GM12878 (cell line): Measurements from ENCODE around the gene PIGZ. TPM values are rescaled to one million over a fixed set of nuclear protein-coding genes. Genes with fewer than 3 reads are reported as not detected.

Source experiments
- BCL11A ChIP-seq: IDR thresholded peaks from 2 replicates; pipeline ENCODE4 v1.6.1; 2011; ENCODE audit warnings: low read depth, low read length
- BRCA1 ChIP-seq: IDR thresholded peaks from 2 replicates; pipeline ENCODE4 v1.6.1; 2011; ENCODE audit warnings: low read depth, low read length, improper control_type of control experiment
- CREM ChIP-seq: IDR thresholded peaks from 2 replicates; pipeline ENCODE4 v1.6.1; 2014; ENCODE audit warnings: antibody characterized with exemption, low read depth
- ETV6 ChIP-seq, 2 experiments: fragments of 450-650 bp in 1 of 2; IDR thresholded peaks in 1 of 2; conservative IDR thresholded peaks in 1 of 2; 2 replicates each; pipeline ENCODE4 v1.6.1; 2014; ENCODE audit warnings: antibody characterized with exemption in 1 of 2, borderline replicate concordance in 1 of 2, low read depth in 1 of 2, mild to moderate bottlenecking in 1 of 2, moderate library complexity in 1 of 2
- EZH2 ChIP-seq: IDR thresholded peaks from 2 replicates; pipeline ENCODE4 v1.6.1; 2012; ENCODE audit warnings: low read depth, mild to moderate bottlenecking, control low read depth, inconsistent platforms, low read length, borderline replicate concordance; ENCODE audit not compliant: control insufficient read depth
- IKZF1 ChIP-seq: fragments of 450-650 bp; conservative IDR thresholded peaks from 2 replicates; pipeline ENCODE4 v1.6.1; 2017; ENCODE audit warnings: antibody characterized with exemption, mild to moderate bottlenecking
- IKZF2 ChIP-seq, 2 experiments: fragments of 450-650 bp; IDR thresholded peaks; 2 replicates each; pipeline ENCODE4 v1.6.1; 2017; ENCODE audit warnings: mild to moderate bottlenecking in 2 of 2, moderate library complexity in 2 of 2
- JUNB ChIP-seq: IDR thresholded peaks from 2 replicates; pipeline ENCODE4 v1.6.1; 2016; ENCODE audit warnings: antibody characterized with exemption, mild to moderate bottlenecking
- JUND ChIP-seq: IDR thresholded peaks from 2 replicates; pipeline ENCODE4 v1.6.1; 2012; ENCODE audit warnings: low read depth, mild to moderate bottlenecking, low read length, improper control_type of control experiment, moderate library complexity
- NFXL1 ChIP-seq: fragments of 450-650 bp; IDR thresholded peaks from 2 replicates; pipeline ENCODE4 v1.6.1; 2017; ENCODE audit warnings: antibody characterized with exemption, mild to moderate bottlenecking, borderline replicate concordance
- NR2C1 ChIP-seq: fragments of 450-650 bp; IDR thresholded peaks from 2 replicates; pipeline ENCODE4 v1.6.1; 2017; ENCODE audit warnings: antibody characterized with exemption, mild to moderate bottlenecking, moderate library complexity
- NRF1 ChIP-seq: conservative IDR thresholded peaks from 2 replicates; pipeline ENCODE4 v1.6.1; 2011; ENCODE audit warnings: mild to moderate bottlenecking, low read depth, low read length, improper control_type of control experiment
- PAX8 ChIP-seq: fragments of 450-650 bp; IDR thresholded peaks from 2 replicates; pipeline ENCODE4 v1.6.1; 2017; ENCODE audit warnings: mild to moderate bottlenecking, moderate library complexity
- PML ChIP-seq: IDR thresholded peaks from 2 replicates; pipeline ENCODE4 v1.6.1; 2012; ENCODE audit warnings: low read length, inconsistent platforms
- TARDBP ChIP-seq: IDR thresholded peaks from 2 replicates; pipeline ENCODE4 v1.6.1; 2016; ENCODE audit warnings: borderline replicate concordance
- WRNIP1 ChIP-seq: IDR thresholded peaks from 2 replicates; pipeline ENCODE4 v1.6.1; 2011; ENCODE audit warnings: low read depth, low read length, improper control_type of control experiment, borderline replicate concordance
- YY1 ChIP-seq: IDR thresholded peaks from 2 replicates; pipeline ENCODE4 v1.6.1; 2011; ENCODE audit warnings: low read depth, mild to moderate bottlenecking, low read length
- ZNF217 ChIP-seq: fragments of 450-650 bp; IDR thresholded peaks from 2 replicates; pipeline ENCODE4 v1.6.1; 2017; ENCODE audit warnings: antibody characterized with exemption, mild to moderate bottlenecking
- polyA plus RNA-seq, 11 experiments: library from polyadenylated mRNA; depleted of rRNA in 4 of 11; unstranded in 6 of 11; stranded (reverse) in 5 of 11; fragments of >200 nt; fragmentation: Nextera tagmentation in 4 of 11; fragmentation: Illumina TruSeq in 1 of 11; extraction: Ambion mirVana in 4 of 11; extraction: Trizol in 1 of 11; gene quantifications; 1 replicate in 1 of 11; 2 replicates in 10 of 11; pipeline versions ENCODE4 v1.2.1 to v1.2.3, GENCODE V29; 2011 to 2016; ENCODE audit warnings: inconsistent platforms in 2 of 11, missing spikeins in 2 of 11, low read depth in 1 of 11
- total RNA-seq, 4 experiments: library from RNA; depleted of rRNA in 3 of 4; stranded (reverse); fragments of >200 nt in 3 of 4; fragmentation: Illumina TruSeq in 1 of 4; extraction: Trizol in 1 of 4; gene quantifications; 2 replicates each; pipeline versions ENCODE4 v1.2.1 to v1.2.3, GENCODE V29; 2013 to 2021

The PIGZ gene
- total and polyA plus RNA-seq, 10 of the 15 experiments (the other 5 are each of a cell fraction or from before 2014, with no cell fraction given): 0.06 to 1.2 (median 0.64) TPM

DNA sequence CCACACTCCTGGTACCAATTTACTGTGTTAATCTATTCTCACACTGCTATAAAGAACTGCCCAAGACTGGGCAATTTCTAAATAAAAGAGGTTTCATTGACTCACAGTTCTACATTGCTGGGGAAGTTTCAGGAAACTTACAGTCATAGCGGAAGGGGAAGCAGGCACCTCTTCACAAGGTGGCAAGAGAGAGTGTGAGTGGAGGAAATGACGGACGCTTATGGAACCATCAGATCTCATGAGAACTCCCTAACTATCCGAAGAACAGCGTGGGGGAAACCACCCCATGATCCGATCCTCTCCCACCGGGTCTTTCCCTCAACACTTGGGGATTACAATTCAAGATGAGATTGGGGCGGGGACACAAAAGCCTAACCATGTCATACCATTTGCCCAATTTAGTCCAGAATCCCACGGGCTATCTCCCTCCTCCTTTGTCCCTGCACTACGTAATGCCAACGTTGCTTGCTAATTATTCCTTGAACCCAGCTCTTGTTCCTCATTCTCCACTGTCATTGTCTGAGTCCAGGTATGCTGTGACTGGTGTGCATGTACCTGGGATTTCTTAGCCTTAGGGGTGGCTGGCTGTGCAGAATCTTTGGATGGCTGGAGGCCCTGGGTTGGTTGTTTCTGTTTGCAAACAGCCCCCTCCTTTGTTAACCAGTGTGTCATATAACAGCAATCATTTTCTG is 3.4 kb downstream of the PIGZ start (continued):
- peak in 1 of 2 experiments; percentile 95; a peak in 2 of 4 replicates for TF ChIP-seq ETV6 (conservative IDR thresholded peaks at IDR 0.05 in 1 of 2, IDR thresholded peaks at IDR 0.05 in 1 of 2; ENCODE audit: borderline replicate concordance in 1 of 2, low read depth in 1 of 2)
- no peak for TF ChIP-seq WRNIP1
- TF ChIP-seq JUND: no peak
- TF ChIP-seq ZNF217: no peak
- TF ChIP-seq PAX8: no peak
- no peak for TF ChIP-seq NRF1
- no peak for TF ChIP-seq IKZF2 (IDR thresholded peaks at IDR 0.05)
- TF ChIP-seq TARDBP: no peak
- no peak for TF ChIP-seq BRCA1
- no peak for TF ChIP-seq NR2C1
- TF ChIP-seq BCL11A: no peak
- TF ChIP-seq EZH2: no peak
- TF ChIP-seq JUNB: peak; percentile 73
- no peak for TF ChIP-seq NFXL1
- TF ChIP-seq CREM: no peak
- TF ChIP-seq PML: no peak
- no peak for TF ChIP-seq YY1
- TF ChIP-seq IKZF1: no peak
